Stimulated activated CD8-positive, alpha-beta memory T cell treated with anti-CD3 and anti-CD28 coated beads, Interleukin-15, amount 100 ng/mL, for 48 hours (primary cell): Measurements from ENCODE around the gene ATP2B2.

ENCODE experiments used
- DNase-seq, 2 donors: peaks; one replicate each; pipeline ENCODE4 v3.0.0-alpha.2; 2020; ENCODE audit warnings: low read depth in 2 of 2

The ATP2B2 gene

DNA sequence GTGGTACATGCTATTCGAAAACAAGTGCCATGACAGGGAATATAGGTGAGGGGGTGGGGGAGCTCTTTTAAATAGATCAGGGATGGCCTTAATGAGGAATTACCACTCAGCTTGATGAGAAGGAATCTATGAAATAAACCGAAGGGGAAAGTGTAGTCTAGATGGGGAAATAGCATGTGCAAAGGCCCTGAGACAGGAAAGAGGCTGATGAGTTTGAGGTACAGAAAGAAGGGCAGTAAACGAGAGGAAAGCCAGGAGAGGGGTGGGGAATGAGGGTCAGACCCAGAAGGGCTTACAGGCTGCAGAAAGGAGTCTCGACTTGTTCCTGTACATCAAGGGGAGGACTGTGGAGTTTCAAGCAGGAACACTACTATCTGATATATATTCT, 12.2 kb downstream of the ATP2B2 start:
- DNase-seq, result no peak

DNA sequence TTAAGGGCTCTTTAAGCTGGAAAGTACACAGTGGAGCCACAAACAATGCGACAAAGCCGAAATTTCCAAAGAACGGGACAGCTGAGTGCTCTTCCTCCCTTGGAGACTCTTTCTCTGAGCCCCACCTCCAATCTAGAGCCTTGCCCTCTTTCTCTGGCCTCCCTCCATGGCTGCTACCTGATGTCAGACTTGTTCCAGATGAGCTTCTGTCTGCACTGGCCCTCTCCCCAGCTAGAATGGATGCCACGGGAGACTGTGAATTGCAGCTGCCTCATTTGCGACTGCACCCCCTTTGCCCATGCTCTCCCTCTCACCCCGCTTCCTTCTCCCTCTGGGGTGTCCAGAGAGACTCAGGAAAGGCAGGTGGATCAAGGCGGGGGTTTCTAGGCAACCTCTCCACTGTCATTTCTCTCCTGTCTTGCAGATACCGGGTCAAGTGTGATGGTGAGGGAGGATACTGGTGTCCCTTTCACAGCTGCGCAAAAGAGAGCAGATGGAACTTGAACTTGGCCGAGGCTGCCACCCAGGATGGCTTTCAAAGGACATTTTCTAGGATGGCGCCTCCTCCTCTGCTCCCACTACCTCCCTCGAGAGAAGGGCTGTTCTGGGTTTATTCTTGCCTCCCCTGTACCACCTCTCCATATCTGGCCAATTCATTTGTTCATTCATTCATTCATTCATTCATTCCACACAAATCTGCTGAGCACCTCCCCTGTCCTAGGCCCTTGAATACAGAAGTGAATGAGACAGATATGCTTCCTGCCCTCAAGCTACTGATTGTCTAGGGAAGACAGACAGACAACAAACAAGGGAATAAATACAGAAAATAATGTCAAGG, 12.8 kb downstream of the ATP2B2 start:
- DNase-seq, result no peak

- DNase-seq, result no peak
Observed at GRCh38 chr3:10489746-10490483, 15.5 kb downstream of the ATP2B2 start.

GRCh38 chr3:10487988-10488633, 17.3 kb downstream of the ATP2B2 start:
- DNase-seq, result no peak

DNA sequence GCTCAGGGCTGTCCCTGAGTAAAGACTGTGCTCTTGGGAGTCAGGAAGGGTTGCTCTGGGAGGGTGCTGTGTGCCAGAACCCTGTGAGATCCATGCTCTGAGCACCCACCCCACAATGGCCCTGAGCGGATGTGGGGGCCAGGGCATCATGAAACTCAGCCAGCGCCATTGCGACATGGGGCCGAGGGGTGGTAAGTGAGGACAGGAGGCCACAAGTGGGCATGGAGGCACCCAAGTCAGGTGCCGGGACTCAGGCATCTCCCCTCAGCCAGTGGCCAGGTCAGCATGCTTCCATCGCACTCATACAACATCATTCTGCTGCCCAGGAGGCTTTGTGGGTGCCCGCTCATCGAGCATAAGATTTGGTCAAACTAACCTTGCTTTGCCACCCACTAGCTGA, 19.6 kb downstream of the ATP2B2 start:
- DNase-seq, result no peak

GRCh38 chr3:10485380-10485779, 20.0 kb downstream of the ATP2B2 start:
- no peak for DNase-seq

DNA sequence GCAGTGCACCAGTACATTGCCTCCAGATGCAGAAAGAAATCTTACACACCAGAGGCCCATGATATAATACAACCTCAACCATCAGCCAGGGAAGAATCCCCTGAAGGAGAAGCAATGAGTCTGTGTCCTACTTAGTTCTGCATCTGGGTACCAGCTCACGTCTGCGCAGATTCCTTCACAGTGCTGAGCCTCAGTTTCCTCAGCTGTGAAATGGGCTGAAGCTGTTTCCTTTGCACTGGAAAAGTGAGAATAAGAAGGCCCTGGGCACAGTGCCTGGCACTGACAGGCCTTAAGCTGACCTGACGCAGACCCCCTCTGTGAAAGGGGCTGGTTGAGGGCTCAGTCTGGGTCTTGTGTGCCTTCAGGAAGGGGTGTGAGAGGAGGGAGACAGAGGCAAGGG, 20.7 kb downstream of the ATP2B2 start:
- no peak for DNase-seq

DNA sequence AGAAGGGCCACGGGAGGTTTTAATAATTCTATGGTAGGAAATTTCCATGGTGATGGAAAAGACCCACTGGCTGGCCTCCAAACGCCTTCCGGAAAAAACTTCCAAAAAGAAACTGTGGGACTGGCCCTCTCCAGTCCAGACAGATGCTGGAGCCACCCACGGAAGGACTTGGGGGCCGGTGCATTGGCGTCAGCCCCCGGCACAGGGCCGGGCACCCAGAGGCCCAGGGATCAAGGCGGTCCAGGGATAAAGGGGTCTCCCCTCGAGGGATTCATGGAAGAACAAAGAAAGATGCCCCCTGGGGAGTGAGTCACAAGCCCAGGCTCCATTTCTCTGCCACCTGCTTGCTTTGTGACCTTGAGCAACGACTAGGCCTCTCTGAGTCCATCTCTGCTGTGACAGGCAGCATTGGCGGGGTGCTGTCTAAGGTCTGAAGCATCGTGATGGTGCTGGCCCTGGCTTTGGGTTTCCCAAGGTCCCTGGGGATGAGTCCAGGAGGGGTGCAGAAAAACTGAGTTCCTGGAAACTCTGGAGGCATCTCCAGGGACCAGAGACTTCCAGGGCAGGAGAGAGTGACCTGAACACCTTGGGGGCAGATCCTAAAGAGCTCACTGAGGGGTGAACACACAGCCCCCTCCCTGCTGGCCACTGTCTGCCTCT, 21.6 kb downstream of the ATP2B2 start:
- DNase-seq, result no peak

DNA sequence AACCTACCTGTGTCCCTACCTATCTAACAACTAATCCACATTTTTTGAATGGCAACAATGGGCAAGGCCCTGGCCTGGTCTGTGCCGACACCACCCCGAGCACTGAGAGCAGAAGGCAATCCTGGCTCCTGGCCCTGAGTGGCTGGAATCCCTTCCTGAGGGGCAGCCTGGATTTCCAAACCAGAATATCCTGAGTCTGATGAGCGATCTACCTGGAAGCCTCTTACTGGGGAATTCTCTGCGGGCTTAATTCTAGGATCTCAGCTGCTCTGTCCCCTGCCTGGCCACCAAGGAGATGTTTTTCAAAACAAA, 22.1 kb downstream of the ATP2B2 start:
- no peak for DNase-seq

GRCh38 chr3:10482631-10483363, 22.6 kb downstream of the ATP2B2 start:
- no peak for DNase-seq

- no peak for DNase-seq
Observed at GRCh38 chr3:10480871-10481378, 24.5 kb downstream of the ATP2B2 start.

DNA sequence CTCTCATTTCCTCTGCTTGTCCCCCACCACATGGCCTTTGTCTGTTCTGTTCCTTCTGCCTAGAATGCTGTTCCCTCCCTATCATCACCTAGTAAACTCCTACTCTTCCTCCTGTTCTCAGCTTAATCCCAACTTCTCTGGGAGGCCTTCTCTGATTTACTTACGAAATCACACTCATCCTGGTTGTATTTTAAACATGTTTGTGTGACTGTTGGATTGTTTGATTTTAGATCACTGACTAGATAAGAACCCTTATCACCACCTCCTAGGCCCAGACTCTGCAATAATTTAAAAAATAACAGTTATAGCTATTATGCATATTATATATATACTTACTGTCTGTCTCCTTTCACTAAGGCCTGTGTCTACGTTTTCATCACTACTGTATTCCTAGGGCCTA, 26.1 kb downstream of the ATP2B2 start:
- DNase-seq, result no peak

- no peak for DNase-seq
Observed at GRCh38 chr3:10475983-10476382, 29.4 kb downstream of the ATP2B2 start.

DNA sequence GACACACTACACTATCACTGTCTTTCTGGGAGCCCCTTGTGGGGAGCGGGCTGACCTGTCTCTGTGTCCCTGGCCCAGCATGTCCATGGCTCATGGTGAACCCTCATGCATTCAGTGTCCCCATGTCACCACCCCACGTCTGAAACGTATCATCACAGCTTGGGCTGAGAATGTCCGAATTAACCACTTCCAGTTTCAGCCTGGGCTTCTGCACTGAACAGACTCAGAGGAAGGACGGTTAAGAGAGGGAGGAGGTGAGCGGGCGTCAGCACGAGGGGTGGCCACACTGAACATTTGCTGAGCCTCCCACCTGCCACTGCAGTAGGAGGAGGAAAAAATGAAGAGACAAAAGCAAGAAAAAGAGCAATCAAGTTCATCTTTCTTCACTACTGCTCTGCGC, 30.5 kb downstream of the ATP2B2 start:
- DNase-seq, result no peak

- DNase-seq, result no peak
Observed at GRCh38 chr3:10474275-10474646, 31.1 kb downstream of the ATP2B2 start.

DNA sequence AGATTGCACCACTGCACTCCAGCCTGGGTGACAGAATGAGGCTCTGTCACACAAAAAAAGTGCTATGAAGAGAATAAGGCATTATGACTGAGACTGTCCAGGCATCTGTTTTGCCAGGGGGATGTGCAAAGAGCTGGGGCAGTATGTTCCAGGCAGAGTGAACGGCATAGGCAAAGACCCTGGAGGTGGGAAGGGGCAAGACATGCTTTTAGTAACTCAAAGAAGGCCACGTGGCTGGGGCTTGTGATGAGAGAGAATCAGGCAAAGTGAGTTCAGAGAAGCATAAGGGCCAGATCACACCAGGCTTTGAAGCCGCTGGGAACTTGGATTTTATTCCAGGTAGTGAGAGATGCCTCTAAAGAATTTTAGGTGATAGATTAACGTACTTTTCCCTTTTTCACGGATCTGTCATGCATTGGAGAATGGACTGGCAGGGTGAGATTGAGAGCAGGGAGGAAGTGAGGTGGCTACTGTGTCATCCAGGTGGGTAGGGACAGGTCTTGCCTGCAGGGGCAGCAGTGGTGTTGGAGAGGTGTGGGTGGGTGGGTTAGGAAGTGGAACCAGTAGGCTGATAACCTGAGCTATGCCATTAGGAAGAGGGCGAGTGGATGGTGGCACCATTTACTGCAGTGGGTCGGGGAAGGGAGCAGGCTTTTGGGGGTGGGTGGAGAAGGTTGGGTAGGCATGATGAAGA, 31.7 kb downstream of the ATP2B2 start:
- no peak for DNase-seq

- no peak for DNase-seq
Observed at GRCh38 chr3:10472877-10473440, 32.4 kb downstream of the ATP2B2 start.

GRCh38 chr3:10471054-10471688, 34.2 kb downstream of the ATP2B2 start:
- DNase-seq, result no peak

DNA sequence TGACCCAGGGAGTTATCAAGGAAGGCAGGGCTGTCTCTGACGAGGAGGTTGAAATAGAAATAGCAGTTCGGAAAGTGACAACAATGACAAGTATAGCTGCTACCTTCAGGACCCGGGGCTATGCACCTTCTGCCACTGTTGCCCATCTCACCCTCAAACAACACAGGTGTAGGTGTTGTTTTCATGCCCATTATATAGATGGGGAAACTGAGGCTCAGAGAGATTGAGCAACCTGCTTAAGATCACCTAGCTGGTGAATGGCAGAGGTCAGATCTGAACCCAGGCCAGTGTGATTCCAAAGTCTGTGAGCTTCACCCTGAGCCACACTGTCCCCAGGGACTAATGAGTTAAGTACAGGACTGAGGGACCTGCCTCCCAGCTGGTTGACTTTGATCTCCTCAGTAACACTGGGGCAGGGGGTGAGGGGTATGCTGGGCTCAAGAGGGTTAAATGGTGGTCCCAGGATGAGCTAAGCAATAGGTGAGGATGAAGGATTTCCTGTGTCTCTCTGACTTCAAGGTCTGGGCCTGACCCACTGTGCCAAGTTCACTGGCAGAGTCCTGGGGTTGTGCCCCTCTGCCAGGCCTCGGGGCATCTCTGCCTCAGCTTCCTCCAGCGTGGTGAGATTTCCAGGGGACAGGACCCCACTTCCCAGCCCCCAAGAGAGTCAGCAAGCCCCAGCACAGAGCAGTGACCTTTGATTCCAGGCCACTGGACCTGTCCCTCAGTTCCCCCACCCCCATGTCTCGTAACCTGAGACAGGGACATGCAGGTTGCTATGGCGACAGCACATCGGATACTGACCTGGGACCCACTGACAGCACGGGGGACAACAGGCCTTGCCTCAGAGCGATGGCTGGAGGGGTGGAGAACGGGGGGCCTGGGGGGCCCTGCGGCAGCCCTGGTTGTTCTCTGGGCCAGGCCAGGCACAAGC, 35.0 kb downstream of the ATP2B2 start:
- DNase-seq, result no peak
